ENCODE results near the gene RALGPS1. TPM values are rescaled to one million over a fixed set of nuclear protein-coding genes. Genes with fewer than 3 reads are reported as not detected.

The RALGPS1 gene
- total RNA-seq, 1 experiment from 2014 or later, result 28.5 TPM

GRCh38 chr9:127244609-127245601 is 330.3 kb downstream of the RALGPS1 start (continued):
- TF ChIP-seq PRRX2 (CRISPR knock-in tag; IDR thresholded peaks at IDR 0.05) (0 out of 2 replicates have a peak, but pooled peaks have one; percentile 70), ERG (CRISPR knock-in tag; IDR thresholded peaks at IDR 0.05) (peak; percentile 54; the same call in 1 of the 2 replicates), HMGXB4 (CRISPR knock-in tag; IDR thresholded peaks at IDR 0.05) (no peak), CREM (CRISPR knock-in tag; IDR thresholded peaks at IDR 0.05) (peak; percentile 89), MAX (CRISPR knock-in tag; IDR thresholded peaks at IDR 0.05) (peak; percentile 54; the same call in 1 of the 2 replicates), NFYB (CRISPR knock-in tag; conservative IDR thresholded peaks at IDR 0.05; ENCODE audit: low read depth) (peak; percentile 83), ZNF416 (CRISPR knock-in tag; IDR thresholded peaks at IDR 0.05) (0 out of 2 replicates have a peak, but pooled peaks have one; percentile 37), ZNF281 (CRISPR knock-in tag; IDR thresholded peaks at IDR 0.05) (no peak), FOXP4 (CRISPR knock-in tag; IDR thresholded peaks at IDR 0.05) (0 out of 2 replicates have a peak, but pooled peaks have one; percentile 24), ZSCAN18 (CRISPR knock-in tag; IDR thresholded peaks at IDR 0.05) (no peak), STAT6 (CRISPR knock-in tag; conservative IDR thresholded peaks at IDR 0.05; ENCODE audit: low read depth) (no peak)
